ENCODE measurements around the gene CXCL5. TPM values are rescaled to one million over a fixed set of nuclear protein-coding genes. Genes with fewer than 3 reads are reported as not detected.
A peak's percentile ranks its signal among the peaks of the same experiment; 100 is the strongest.

Gene CXCL5
- 0.16 TPM for total RNA-seq
- long read RNA-seq = 0 reads

GRCh38 chr4:73998040-73999011 is at the start of gene CXCL5:
Gene CXCL5, minus strand, starts transcription at chr4:73998677. Its CDS starts 96 bp downstream, at chr4:73998581.
- DNase-seq (ENCODE audit: low spot score) = peak; percentile 78
- intact Hi-C loops (cut with DNase I) = no loop called here

GRCh38 chr4:74047152-74047551 is 48.7 kb upstream of the CXCL5 start:
- intact Hi-C loops (cut with DNase I) = no loop called here
- DNase-seq (ENCODE audit: low spot score) = no peak

- no peak for DNase-seq (ENCODE audit: low spot score)
- intact Hi-C loops (cut with DNase I) = no loop called here
Observed at GRCh38 chr4:74045772-74046171, 47.3 kb upstream of the CXCL5 start.

GRCh38 chr4:74045247-74045646 is 46.8 kb upstream of the CXCL5 start:
- intact Hi-C loops (cut with DNase I) = no loop called here
- DNase-seq (ENCODE audit: low spot score) = no peak

- intact Hi-C loops (cut with DNase I) = no loop called here
Observed at GRCh38 chr4:74044677-74045076, 46.2 kb upstream of the CXCL5 start.

GRCh38 chr4:74042681-74043080 is 44.2 kb upstream of the CXCL5 start:
- intact Hi-C loops (cut with DNase I) = no loop called here
- DNase-seq (ENCODE audit: low spot score) = no peak

More at GRCh38 chr4:74044677-74045076, 46.2 kb upstream of the CXCL5 start:
- no peak for DNase-seq (ENCODE audit: low spot score)

- intact Hi-C loops (cut with DNase I) = no loop called here
- no peak for DNase-seq (ENCODE audit: low spot score)
Observed at GRCh38 chr4:74041418-74041817, 42.9 kb upstream of the CXCL5 start.

- intact Hi-C loops (cut with DNase I) = loop anchor here (10.0 kb wide), 1 partner anchor 315 kb away; no protein-coding TSS in a partner anchor
- DNase-seq (ENCODE audit: low spot score) = no peak
Observed at GRCh38 chr4:74039315-74039763, 40.9 kb upstream of the CXCL5 start.

GRCh38 chr4:74038425-74039314 is 40.2 kb upstream of the CXCL5 start, which contains the start of gene CXCL3:
Gene CXCL3, minus strand, starts transcription at chr4:74038689. Its CDS starts 78 bp downstream, at chr4:74038611.
- intact Hi-C loops (cut with DNase I) = loop anchor here (10.0 kb wide), 1 partner anchor 314 kb away; no protein-coding TSS in a partner anchor

GRCh38 chr4:74038086-74038424 is 39.6 kb upstream of the CXCL5 start:
- intact Hi-C loops (cut with DNase I) = loop anchor here (10.0 kb wide), 1 partner anchor 313 kb away; no protein-coding TSS in a partner anchor
- DNase-seq (ENCODE audit: low spot score) = peak; percentile 77

More at GRCh38 chr4:74038425-74039314, 40.2 kb upstream of the CXCL5 start, which contains the start of gene CXCL3:
- peak; percentile 86 for DNase-seq (ENCODE audit: low spot score)

- intact Hi-C loops (cut with DNase I) = loop anchor here (10.0 kb wide), 1 partner anchor 313 kb away; no protein-coding TSS in a partner anchor
- DNase-seq (ENCODE audit: low spot score) = no peak
Observed at GRCh38 chr4:74037076-74037955, 38.8 kb upstream of the CXCL5 start.

- intact Hi-C loops (cut with DNase I) = loop anchor here (10.0 kb wide), 1 partner anchor 309 kb away; no protein-coding TSS in a partner anchor
- no peak for DNase-seq (ENCODE audit: low spot score)
Observed at GRCh38 chr4:74033739-74034138, 35.3 kb upstream of the CXCL5 start.

GRCh38 chr4:74032064-74032463 is 33.6 kb upstream of the CXCL5 start:
- intact Hi-C loops (cut with DNase I) = loop anchor here (10.0 kb wide), 1 partner anchor 307 kb away; no protein-coding TSS in a partner anchor
- no peak for DNase-seq (ENCODE audit: low spot score)

- no peak for DNase-seq (ENCODE audit: low spot score)
- intact Hi-C loops (cut with DNase I) = loop anchor here (10.0 kb wide), 1 partner anchor 307 kb away; no protein-coding TSS in a partner anchor
Observed at GRCh38 chr4:74031576-74031975, 33.1 kb upstream of the CXCL5 start.

- no peak for DNase-seq (ENCODE audit: low spot score)
- intact Hi-C loops (cut with DNase I) = loop anchor here (10.0 kb wide), 1 partner anchor 305 kb away; no protein-coding TSS in a partner anchor
Observed at GRCh38 chr4:74030285-74030684, 31.8 kb upstream of the CXCL5 start.

- DNase-seq (ENCODE audit: low spot score) = no peak
- intact Hi-C loops (cut with DNase I) = no loop called here
Observed at GRCh38 chr4:74028504-74028903, 30.0 kb upstream of the CXCL5 start.

GRCh38 chr4:74023709-74024108 is 25.2 kb upstream of the CXCL5 start:
- intact Hi-C loops (cut with DNase I) = no loop called here
- DNase-seq (ENCODE audit: low spot score) = no peak

GRCh38 chr4:74021601-74022000 is 23.1 kb upstream of the CXCL5 start:
- no peak for DNase-seq (ENCODE audit: low spot score)
- intact Hi-C loops (cut with DNase I) = no loop called here
